DOHH2 (cell line): ENCODE measurements around the gene GPHN.

Experiments used
- H3F3A ChIP-seq: fragments of 200-600 bp; sonication (generic), shearing (Covaris generic); 2 replicates; pipeline ENCODE4 v1.6.0; 2016; ENCODE audit warnings: antibody characterized with exemption, mild to moderate bottlenecking; ENCODE audit not compliant: control insufficient read depth, insufficient read depth
- H3K27ac ChIP-seq: fragments of 200-600 bp; sonication (generic); 2 replicates; pipeline ENCODE4 v1.5.1; 2014; ENCODE audit warnings: low read depth, mild to moderate bottlenecking, low read length, moderate library complexity
- H3K27me3 ChIP-seq: fragments of 200-600 bp; sonication (generic); 2 replicates; pipeline ENCODE4 v1.6.1; 2014; ENCODE audit warnings: mild to moderate bottlenecking, low read length, mixed read lengths; ENCODE audit not compliant: control insufficient read depth
- H3K36me3 ChIP-seq: fragments of 200-600 bp; sonication (generic); 2 replicates; pipeline ENCODE4 v1.6.1; 2014; ENCODE audit warnings: mild to moderate bottlenecking, low read length, moderate library complexity, mixed read lengths; ENCODE audit not compliant: control insufficient read depth
- H3K4me1 ChIP-seq: fragments of 200-600 bp; sonication (generic); 2 replicates; pipeline ENCODE4 v1.6.1; 2014; ENCODE audit warnings: mild to moderate bottlenecking, low read length, mixed read lengths; ENCODE audit not compliant: control insufficient read depth
- H3K4me2 ChIP-seq: fragments of 200-600 bp; sonication (generic); 2 replicates; pipeline ENCODE4 v1.6.0; 2014; ENCODE audit warnings: mild to moderate bottlenecking, low read length, moderate library complexity
- H3K4me3 ChIP-seq: fragments of 200-600 bp; sonication (generic); 2 replicates; pipeline ENCODE4 v1.5.1; 2014; ENCODE audit warnings: mild to moderate bottlenecking, low read length, mixed read lengths
- H3K79me2 ChIP-seq: fragments of 200-600 bp; sonication (generic); 2 replicates; pipeline ENCODE4 v1.6.1; 2014; ENCODE audit warnings: mild to moderate bottlenecking, low read length, mixed read lengths; ENCODE audit not compliant: control insufficient read depth
- H3K9me2 ChIP-seq: fragments of 200-600 bp; sonication (generic); replicated peaks from 2 replicates; pipeline ENCODE4 v1.6.1; 2014; ENCODE audit warnings: mild to moderate bottlenecking, low read length, mixed read lengths; ENCODE audit not compliant: control insufficient read depth
- H3K9me3 ChIP-seq: fragments of 200-600 bp; sonication (generic); 2 replicates; pipeline ENCODE4 v1.6.1; 2014; ENCODE audit warnings: antibody characterized with exemption, low read length, mixed read lengths; ENCODE audit not compliant: control insufficient read depth, insufficient read depth
- H4K20me1 ChIP-seq: fragments of 200-600 bp; sonication (generic); 2 replicates; pipeline ENCODE4 v1.6.0; 2014; ENCODE audit warnings: low read depth, mild to moderate bottlenecking, antibody characterized with exemption, low read length, moderate library complexity; ENCODE audit not compliant: control insufficient read depth, insufficient read depth
- EZH2phosphoT487 ChIP-seq: fragments of 200-600 bp; sonication (generic); IDR thresholded peaks from 2 replicates; pipeline ENCODE4 v1.6.1; 2017; ENCODE audit warnings: borderline replicate concordance, mild to moderate bottlenecking, antibody characterized with exemption, low read length, moderate library complexity, mixed read lengths
- TF ChIP-seq, protein P1 (sequence below): fragments of 200-600 bp; sonication (generic); IDR thresholded peaks from one replicate; pipeline ENCODE4 v1.5.1; 2014; ENCODE audit warnings: antibody characterized with exemption, mild to moderate bottlenecking, low read depth, low read length; ENCODE audit not compliant: poor library complexity, severe bottlenecking

Gene GPHN

GRCh38 chr14:66944872-66945271 is 436.9 kb downstream of the GPHN start:
- TF ChIP-seq, protein P1, sequence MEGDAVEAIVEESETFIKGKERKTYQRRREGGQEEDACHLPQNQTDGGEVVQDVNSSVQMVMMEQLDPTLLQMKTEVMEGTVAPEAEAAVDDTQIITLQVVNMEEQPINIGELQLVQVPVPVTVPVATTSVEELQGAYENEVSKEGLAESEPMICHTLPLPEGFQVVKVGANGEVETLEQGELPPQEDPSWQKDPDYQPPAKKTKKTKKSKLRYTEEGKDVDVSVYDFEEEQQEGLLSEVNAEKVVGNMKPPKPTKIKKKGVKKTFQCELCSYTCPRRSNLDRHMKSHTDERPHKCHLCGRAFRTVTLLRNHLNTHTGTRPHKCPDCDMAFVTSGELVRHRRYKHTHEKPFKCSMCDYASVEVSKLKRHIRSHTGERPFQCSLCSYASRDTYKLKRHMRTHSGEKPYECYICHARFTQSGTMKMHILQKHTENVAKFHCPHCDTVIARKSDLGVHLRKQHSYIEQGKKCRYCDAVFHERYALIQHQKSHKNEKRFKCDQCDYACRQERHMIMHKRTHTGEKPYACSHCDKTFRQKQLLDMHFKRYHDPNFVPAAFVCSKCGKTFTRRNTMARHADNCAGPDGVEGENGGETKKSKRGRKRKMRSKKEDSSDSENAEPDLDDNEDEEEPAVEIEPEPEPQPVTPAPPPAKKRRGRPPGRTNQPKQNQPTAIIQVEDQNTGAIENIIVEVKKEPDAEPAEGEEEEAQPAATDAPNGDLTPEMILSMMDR, result no peak
- no peak for TF ChIP-seq EZH2phosphoT487
- Histone ChIP-seq H3K79me2 (no peaks in the 10 kb centered on the region), H3K27me3 (no peaks in the 10 kb centered on the region), H3K4me2 (no peak overlapping the region), H3K36me3 (peaks cover 14% of the 10 kb centered on the region), H3K9me2 (no peaks in the 10 kb centered on the region), H3K27ac (no peak overlapping the region), H4K20me1 (no peaks in the 10 kb centered on the region), H3K4me1 (no peaks in the 10 kb centered on the region), H3K9me3 (peaks cover 21% of the 10 kb centered on the region), H3F3A (no peaks in the 10 kb centered on the region), H3K4me3 (no peak overlapping the region)

- H3K9me3 ChIP-seq, result peaks cover 12% of the 10 kb centered on the region
- no peak overlapping the region for H3K4me3 ChIP-seq
- H3K36me3 ChIP-seq, result peaks cover 8% of the 10 kb centered on the region; the same call in 1 of the 2 replicates
- no peaks in the 10 kb centered on the region for H3K9me2 ChIP-seq
- no peaks in the 10 kb centered on the region for H3F3A ChIP-seq
- no peaks in the 10 kb centered on the region for H4K20me1 ChIP-seq
- no peak overlapping the region for H3K4me2 ChIP-seq
- H3K27ac ChIP-seq, result no peak overlapping the region
- no peaks in the 10 kb centered on the region for H3K27me3 ChIP-seq
- H3K79me2 ChIP-seq, result no peaks in the 10 kb centered on the region
- TF ChIP-seq, protein P1, result no peak
- TF ChIP-seq EZH2phosphoT487, result no peak
- no peaks in the 10 kb centered on the region for H3K4me1 ChIP-seq
These were observed 447.2 kb downstream of the GPHN start for GRCh38 chr14:66955159-66955558.

GRCh38 chr14:66959437-66960050 is 451.6 kb downstream of the GPHN start:
- H3K36me3 ChIP-seq, result peaks cover 8% of the 10 kb centered on the region; the same call in 1 of the 2 replicates
- H3F3A ChIP-seq, result no peaks in the 10 kb centered on the region
- H3K4me2 ChIP-seq, result no peak overlapping the region
- H3K4me3 ChIP-seq, result no peak overlapping the region
- peaks cover 12% of the 10 kb centered on the region for H3K9me3 ChIP-seq
- H3K79me2 ChIP-seq, result no peaks in the 10 kb centered on the region
- TF ChIP-seq, protein P1, result no peak
- no peak for TF ChIP-seq EZH2phosphoT487
- H4K20me1 ChIP-seq, result no peaks in the 10 kb centered on the region
- H3K9me2 ChIP-seq, result no peaks in the 10 kb centered on the region
- no peak overlapping the region for H3K27ac ChIP-seq
- H3K4me1 ChIP-seq, result no peaks in the 10 kb centered on the region
- no peaks in the 10 kb centered on the region for H3K27me3 ChIP-seq
